A673 (cell line): ENCODE results near the gene WIF1.

Experiments
- EZH2 ChIP-seq: fragments of 200-600 bp; sonication (generic); IDR thresholded peaks from 2 replicates; pipeline ENCODE4 v1.6.1; 2017; ENCODE audit warnings: borderline replicate concordance, low read depth, mild to moderate bottlenecking, mixed read lengths, antibody characterized with exemption, low read length; ENCODE audit not compliant: poor library complexity, severe bottlenecking
- TF ChIP-seq, protein P1 (sequence below): fragments of 300-800, 200-600 bp; sonication (generic); conservative IDR thresholded peaks from 2 replicates; pipeline ENCODE4 v1.5.1; 2017; ENCODE audit warnings: low read depth, mild to moderate bottlenecking, antibody characterized with exemption, low read length, moderate library complexity, mixed read lengths

GRCh38 chr12:65051218-65051617 is 69.9 kb downstream of the WIF1 start:
- TF ChIP-seq EZH2, result no peak
- TF ChIP-seq, protein P1, sequence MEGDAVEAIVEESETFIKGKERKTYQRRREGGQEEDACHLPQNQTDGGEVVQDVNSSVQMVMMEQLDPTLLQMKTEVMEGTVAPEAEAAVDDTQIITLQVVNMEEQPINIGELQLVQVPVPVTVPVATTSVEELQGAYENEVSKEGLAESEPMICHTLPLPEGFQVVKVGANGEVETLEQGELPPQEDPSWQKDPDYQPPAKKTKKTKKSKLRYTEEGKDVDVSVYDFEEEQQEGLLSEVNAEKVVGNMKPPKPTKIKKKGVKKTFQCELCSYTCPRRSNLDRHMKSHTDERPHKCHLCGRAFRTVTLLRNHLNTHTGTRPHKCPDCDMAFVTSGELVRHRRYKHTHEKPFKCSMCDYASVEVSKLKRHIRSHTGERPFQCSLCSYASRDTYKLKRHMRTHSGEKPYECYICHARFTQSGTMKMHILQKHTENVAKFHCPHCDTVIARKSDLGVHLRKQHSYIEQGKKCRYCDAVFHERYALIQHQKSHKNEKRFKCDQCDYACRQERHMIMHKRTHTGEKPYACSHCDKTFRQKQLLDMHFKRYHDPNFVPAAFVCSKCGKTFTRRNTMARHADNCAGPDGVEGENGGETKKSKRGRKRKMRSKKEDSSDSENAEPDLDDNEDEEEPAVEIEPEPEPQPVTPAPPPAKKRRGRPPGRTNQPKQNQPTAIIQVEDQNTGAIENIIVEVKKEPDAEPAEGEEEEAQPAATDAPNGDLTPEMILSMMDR, result no peak
